T-helper 9 cell (primary cell): ENCODE data around the gene F11R.
"Not testable (repeated sequence)": the region's sequence is repeated elsewhere in the genome, so short reads cannot be mapped to it uniquely, and the experiment has no call there.

Experiments
- DNase-seq: peaks from one replicate; pipeline ENCODE4 v3.0.0-alpha.2; 2020
- total RNA-seq, 2 donors: gene quantifications; one replicate each; lab custom pipeline; 2026; lab: John Stamatoyannopoulos, UW

The F11R gene
- total RNA-seq: 15.2 to 27.7 reads per million in 2 donors

DNA sequence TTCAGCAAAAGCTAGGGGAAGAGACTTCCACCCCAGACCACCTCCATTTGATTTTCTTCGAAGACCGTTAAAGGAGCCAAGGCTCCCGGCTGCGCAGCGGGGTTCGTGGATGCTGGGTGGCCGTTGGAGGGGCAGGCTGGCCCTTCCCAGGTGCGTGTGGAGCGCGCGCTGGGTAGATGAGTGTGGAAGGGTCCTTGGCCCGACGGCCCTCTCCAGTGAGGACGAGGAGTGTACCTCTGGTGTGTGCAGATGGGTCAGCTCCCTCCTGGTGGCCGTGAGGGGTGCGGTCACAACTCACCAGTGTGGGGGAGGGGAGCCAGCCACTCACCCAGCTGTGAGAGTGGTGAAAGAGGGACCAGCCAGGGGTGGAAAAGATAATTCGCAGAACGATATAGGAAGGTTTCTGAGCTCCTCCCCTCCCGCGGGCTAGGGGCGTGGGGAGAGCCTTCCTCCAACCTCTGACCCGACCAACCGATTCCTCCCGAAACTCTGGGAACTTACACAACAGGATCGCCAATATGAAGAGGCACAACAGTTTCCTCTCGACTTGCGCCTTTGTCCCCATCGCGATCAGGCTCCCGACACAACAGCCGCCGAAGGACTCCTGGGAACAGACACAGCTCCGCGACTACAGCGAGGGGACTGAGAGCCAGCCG lies at the start of gene F11R:
Gene F11R, minus strand, starts transcription at position 644 of the 656 bp plus-strand sequence. Its CDS starts 79 bp downstream, at position 565.
- DNase-seq: peak; percentile 32

DNA sequence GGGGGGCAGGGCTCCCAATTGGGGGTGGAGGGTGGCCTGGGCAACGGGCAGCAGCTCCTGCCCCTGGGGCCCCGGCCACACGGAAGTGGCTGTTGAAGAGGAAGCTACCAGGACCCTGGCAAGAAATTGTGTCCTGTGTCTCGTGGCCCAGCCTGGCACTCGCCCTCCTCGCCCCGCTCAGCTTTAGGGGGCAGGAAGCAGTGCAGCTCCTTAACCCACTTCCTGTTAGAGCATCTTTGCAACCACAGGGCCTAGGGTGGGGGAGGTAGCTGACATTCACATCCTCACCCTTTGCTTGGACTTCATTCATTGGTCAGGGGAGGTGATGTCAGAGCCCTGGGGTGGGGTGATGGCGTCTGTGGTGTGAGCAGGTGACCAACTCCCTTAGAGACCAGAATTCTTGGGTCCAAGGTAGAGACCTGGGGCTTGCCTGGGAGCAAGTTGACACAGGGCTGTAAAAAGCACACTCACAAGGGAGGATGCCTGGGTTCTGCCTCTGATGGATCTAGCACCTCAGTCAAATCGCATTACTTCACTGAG lies 48.8 kb upstream of the F11R start, which contains the start of gene ARHGAP30:
Gene ARHGAP30, minus strand, starts transcription at position 161 of the 540 bp plus-strand sequence. CDS start 267 bp downstream, outside the sequence.
- DNase-seq: peak; percentile 64

DNA sequence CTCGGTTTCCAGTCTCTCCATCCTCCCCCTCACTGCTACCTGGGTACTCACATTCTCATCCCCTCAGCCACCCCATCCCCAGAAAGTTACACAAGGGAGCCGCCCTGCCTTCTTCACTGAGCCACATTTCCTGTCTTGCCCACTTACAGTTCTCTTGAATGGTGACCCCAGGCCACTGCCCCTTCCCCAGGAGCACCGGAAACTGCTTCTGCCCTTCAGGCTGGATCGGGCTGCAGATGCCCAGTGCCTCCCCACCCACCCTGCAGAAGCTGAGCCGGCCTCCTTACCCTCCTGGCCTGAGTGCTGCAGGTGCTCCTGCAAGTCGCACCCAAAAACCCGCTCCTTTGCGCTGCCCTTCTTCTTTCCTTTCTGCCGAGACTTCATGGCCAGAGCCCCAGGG lies 48.3 kb upstream of the F11R start:
- no peak for DNase-seq

DNA sequence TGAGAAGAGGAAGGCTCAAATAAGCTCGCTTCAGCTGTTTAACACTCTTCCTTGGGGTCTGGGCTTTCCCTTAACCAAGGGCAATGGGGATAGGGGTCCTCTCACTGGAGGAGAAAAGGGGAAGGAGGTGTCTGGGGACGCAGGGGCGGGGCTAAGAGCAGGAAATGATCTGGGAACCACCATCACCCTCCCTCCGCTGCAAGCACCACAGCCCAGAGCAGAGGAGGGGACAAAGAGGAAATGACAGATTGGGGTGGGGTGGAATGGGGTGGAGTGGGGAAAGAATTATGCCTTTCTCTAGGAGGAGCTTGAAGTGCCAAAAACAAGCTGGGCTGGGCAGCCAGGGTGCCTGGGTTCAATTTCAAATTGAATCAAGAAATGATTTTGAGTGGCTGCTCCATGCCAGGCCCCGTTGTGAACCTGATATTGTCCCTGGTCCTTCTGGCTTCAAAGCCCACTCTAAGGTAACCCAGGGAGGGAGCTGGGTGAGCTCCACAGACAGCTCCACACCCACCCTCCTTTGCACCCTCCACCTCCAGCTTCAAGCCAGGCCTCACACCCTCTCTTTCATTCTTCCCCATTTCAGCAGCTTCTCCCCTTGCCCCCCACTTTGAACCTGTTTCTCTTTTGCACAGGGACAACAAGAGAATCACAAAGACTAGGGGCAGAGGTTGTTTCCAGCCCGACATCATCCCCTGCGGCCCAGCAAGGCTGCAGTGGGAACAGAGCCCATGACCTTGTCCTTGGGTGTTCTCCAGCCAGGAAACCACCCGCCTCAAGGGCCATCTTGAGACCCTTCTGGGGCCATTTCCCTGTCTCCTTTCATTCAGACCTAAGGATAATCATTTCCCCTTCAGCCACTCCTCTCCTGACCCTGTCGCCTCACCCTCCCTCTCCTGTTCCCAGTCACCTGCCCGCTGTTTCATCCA lies 47.6 kb upstream of the F11R start:
- peak; percentile 73 for DNase-seq

DNA sequence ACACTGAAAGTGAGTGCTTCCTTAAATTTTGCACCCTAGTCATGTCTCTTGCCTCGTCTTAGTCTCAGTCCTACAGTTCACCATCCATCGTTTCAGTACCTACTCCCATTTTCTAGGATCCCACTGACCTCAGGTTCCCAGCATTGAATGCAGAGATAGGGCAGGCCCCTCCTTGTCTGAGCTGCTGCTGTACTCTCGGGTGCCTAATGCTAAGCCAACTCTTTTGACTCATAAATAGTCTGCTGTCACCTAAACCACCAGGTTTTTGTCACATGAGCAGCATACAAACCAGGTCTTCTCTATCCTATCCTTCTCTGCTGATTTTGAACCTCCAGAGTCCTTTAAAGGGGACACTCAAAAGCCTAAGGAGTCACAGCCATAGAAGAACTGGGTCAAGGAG lies 45.7 kb upstream of the F11R start:
- DNase-seq: no peak

DNA sequence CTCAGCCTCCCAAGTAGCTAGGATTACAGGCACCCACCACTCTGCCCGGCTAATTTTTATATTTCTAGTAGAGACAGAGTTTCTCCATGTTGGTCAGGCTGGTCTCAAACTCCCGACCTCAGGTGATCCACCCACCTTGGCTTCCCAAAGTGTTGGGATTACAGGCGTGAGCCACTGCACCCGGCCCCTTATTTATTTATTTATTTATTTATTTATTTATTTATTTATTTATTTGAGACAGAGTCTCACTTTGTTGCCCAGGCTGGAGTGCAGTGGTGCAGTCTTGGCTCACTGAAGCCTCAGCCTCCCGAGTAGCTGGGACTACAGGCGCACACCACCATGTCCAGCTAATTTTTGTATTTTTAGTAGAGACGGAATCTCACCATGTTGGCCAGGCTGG lies 44.7 kb upstream of the F11R start:
- not testable (repeated sequence) for DNase-seq

DNA sequence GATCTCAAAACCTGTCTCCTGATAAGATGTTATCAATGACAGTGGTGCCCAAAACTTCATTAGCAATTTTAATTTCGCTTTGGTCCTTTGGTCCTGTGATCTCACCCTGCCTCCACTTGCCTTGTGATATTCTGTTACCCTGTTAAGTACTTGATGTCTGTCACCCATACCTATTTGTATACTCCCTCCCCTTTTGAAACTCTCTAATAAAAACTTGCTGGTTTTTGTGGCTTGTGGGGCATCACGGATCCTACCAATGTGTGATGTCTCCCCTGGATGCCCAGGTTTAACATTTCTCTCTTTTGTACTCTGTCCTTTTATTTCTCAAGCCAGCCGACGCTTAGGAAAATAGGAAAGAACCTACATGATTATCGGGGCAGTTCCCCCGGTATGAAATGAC lies 43.0 kb upstream of the F11R start:
- DNase-seq: not testable (repeated sequence)

DNA sequence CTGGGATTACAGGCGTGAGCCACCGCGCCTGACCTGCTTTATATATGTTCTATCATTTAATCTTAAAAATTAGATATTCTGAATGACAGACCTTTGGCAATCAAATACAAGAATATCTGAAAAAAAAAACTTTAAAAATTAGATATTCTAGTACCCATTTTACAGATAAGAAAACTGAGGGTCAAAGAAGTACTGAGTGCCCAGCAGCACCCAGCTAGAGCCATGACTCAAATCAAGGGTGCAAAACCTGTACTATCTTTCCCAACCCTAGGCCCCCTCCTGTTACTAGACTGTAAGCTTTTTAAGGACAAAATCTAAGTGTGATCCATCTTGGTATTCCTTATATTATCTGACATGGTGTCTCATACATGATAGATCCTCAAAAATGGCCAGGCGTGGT lies 40.5 kb upstream of the F11R start:
- DNase-seq: no peak

DNA sequence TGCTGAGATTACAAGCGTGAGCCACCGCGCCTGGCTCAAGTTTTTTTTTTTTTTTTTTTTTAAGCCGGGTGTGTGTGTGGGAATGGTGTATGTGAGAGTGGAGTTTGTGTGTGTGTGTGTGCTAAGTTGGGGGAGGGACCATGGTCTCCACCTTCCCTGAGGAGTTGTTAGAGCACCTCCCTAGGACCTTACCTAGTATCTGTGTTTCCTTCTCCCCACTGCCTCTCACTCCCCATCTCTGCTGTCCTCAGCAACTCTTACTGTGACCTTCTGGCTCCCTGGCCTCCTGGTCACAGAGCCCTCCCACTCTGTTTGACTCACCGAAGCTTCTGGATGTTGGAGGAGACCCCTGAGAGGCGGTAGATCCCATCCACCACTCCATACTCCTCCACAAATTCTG lies 38.3 kb upstream of the F11R start:
- no peak for DNase-seq

DNA sequence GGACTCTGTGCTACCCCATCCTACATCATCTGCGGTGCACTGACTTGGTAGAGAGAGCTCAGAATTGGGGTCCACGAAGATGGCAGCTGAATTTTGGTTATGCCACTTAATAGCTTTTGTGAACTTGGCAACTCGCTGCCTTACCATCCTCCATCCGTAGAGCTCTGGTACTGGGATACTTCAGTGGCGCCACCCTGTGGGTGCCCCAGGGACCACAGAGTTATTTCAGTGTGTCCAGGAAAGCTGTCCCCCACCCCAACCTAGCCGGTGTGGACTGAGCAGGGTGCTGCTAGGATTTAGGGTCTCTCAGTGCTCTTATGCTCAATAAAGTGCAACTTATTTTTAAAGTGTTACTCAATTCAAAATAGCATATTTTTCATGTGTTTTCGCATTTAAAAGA lies 33.9 kb upstream of the F11R start:
- DNase-seq: no peak

DNA sequence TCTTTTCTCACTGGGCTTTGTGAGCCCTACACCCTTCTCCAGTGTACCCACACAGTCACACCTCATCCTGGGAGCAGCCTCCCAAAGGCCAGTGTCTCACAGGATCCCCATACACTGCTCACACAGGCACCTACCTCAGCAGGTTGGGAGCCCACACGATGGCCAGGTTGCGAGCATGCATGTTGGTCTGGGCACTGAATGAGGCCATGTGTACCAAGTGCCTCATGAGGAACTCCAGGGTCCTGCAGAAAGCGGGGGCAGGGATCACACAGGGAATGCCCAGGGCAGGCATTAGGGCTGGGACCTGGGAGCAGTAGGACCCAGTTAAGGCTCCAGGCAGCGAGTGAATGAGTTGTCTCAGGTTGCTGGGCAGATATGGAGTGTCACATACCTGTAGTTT lies 33.3 kb upstream of the F11R start:
- no peak for DNase-seq

DNA sequence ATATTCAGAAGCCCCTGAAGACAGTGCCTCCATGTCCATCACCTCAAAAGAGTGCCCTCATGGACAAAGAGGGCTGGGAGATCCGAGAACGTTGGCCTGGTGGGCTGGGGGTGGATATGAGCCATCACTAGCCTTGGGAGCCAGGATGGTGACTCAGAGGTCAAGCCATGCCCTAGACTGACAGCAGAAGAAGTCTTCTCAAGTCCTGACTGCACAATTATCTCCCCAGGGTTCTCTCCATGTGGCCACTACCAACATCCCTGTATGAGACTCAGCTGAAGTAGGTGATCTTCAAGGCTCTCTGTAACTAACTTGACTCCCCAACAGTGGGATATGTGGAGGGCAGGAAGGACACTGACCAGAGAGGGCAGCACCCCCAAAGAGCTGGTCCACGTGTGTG lies 31.9 kb upstream of the F11R start:
- no peak for DNase-seq

DNA sequence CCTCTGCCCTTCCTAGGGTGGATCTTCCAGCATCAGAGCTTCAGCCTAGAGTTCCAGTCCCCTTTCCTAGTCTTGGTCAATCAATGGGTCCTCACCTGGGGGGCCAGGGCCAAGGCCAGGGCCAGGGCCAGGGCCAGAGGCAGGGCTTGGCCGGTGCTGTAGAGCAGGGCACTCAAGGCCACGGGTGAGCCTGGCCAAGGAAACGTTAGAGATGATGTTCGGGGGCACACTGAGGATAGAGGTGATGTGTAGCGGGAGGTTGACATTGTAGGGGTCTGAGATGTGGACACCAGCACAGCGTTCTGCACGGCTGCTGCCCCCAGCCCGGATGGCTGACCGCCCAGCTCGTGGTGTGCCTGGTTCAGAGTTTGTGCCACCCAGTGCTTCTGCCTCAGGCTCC lies 30.3 kb upstream of the F11R start:
- no peak for DNase-seq

DNA sequence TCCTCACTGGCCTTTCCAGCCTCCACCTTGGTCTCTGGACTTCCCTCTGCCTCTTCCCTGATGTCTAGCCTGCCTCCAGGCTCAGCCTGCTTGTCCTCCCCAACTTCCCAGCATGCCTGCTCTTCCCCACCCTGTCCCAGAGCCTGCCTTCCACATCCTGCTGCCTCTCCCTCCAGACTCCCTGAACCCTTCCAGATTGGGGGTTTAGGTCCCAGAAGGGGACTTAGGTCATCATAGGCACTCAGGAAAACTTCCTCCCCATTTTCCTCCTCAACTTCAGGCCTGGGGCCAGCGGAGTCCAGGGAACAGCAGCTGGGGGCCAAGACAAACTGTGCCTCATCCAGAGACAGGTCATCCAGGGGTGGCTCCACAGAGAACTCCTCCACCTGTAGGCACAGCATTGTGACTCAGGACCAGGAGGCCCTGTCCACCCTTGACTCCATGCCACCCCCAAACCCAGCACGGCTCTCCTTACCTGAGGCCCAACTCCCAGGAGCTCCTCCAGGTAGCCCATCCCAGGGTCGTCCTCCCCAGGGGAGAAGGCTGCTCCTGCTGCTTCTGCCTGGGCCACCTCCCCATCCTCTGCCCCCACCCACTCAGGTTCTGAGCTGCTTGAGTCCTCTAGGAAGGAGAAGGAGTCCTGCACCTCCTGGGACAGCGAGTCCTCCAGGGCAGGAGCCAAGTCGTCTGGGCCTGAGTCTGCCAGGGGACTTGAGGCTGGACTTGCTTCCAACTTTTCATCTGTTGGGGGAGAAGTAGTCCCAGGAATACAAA lies 28.2 kb upstream of the F11R start:
- DNase-seq: no peak

DNA sequence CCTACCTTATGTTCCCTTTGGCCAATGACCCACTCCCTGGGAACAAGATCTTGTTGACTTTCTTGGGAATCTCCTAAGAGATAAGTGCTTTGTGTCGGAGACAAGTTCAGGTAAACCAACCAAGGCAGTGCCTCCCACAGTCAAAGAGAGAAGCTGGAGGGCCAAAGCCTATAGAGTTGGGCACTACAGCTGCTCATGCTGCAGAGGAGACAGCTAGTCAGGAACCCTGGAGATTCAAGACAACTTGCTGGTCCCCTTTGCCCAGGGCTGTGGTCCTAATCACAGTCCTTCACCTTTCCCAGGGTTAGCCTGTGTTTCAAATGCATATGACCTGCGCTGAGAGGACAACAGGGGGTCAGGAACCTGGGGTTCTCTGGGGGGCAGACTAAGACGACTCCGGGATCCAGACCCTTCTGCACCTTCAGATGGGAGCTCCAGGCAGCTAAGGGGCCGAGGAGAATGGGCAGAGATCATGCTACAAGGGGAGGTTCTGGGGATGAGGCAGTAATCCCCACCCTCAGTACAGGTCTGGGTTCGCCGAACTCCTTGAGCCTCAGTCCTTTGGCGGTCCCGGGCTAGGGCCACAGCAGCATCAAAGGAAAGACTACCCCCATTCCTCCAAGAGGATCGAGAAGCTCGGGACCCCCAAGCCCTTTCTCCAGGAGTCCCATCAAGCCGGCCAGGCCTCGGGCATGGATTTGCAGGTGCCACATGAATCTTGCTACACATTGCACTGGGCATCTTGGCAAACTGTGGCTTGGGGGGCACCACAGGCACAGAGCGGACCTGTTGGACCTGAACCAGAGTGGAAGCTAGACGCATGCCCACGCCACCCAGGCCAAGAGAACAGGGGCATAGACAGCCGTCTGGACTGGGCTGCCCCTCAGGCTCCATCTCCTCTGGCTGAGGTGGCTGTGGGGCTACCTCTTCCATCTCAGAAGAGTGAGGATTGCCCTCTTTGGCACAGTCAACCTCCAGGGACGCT lies 26.8 kb upstream of the F11R start:
- no peak for DNase-seq

DNA sequence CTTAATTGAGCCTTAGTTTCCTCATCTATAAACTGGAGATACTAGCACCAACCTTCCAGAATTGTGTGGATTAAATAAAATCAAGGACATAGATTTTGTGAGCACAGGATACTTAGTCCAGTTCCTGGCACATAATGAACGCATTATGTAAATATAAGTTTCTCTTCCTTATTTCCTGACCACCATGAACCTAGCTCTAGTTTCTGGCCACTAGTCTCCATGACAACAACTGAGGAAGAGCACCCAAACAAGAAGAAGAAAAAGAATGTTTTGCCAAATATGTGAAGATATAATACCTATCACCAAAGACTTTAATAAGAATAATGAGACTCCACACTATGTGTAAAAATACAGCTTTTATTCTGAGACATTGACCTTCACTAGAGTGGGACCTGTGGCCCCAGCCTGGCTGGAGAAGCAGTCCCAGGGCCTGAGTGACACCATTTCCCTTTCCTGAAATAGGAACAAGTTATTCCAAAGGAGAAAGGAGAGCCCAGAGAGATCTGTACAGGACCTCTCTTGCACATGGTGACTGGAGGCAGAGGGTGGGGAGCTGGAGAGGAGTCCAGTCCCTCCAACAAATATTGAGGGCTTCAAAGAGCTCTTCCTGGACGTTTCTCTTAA lies 25.8 kb upstream of the F11R start:
- no peak for DNase-seq

DNA sequence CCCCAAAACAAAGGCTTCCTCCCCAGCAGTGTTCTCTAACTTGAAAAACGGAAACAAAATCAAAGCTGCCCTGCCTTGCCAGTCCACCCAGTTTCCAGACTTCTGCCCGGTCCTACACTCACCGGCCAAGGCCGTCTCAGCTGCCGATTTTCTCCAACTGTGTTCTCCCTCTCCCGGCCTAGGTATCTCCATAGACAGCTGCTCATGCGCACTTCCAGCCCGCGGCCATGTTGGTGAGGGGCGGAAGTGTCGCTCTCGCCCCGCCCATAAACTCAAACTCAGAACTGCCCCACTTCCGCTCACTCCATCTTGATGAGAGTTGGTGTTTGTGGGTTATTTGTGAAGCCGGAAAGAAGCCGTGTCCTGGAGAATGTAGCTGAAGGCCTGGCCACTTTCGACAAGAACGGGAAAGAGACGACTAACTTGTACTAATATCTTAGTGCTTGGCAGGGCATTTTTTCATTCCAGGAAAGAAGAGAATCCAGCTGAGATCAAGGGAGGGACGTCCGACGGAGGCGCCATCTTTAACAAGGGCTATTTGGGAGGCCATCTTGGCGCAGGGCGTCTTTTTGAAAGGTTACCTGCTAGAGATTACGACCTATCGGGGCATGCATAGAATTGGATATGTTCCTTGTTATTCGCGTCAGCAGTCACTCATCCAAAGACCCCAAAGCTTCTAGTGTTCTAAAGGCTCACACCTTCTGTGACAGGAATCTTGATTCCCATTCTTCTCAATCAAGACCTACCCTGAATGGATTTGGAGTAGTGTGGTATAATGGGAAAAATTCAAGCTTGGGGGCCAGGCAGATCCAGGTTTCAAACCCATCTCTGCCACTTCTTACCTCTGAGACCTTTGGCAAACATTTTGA lies 25.0 kb upstream of the F11R start, which contains the start of gene USF1:
Gene USF1, minus strand, starts transcription at position 242 of the 869 bp plus-strand sequence. CDS start 2,702 bp downstream, outside the sequence.
- peak; percentile 84 for DNase-seq

DNA sequence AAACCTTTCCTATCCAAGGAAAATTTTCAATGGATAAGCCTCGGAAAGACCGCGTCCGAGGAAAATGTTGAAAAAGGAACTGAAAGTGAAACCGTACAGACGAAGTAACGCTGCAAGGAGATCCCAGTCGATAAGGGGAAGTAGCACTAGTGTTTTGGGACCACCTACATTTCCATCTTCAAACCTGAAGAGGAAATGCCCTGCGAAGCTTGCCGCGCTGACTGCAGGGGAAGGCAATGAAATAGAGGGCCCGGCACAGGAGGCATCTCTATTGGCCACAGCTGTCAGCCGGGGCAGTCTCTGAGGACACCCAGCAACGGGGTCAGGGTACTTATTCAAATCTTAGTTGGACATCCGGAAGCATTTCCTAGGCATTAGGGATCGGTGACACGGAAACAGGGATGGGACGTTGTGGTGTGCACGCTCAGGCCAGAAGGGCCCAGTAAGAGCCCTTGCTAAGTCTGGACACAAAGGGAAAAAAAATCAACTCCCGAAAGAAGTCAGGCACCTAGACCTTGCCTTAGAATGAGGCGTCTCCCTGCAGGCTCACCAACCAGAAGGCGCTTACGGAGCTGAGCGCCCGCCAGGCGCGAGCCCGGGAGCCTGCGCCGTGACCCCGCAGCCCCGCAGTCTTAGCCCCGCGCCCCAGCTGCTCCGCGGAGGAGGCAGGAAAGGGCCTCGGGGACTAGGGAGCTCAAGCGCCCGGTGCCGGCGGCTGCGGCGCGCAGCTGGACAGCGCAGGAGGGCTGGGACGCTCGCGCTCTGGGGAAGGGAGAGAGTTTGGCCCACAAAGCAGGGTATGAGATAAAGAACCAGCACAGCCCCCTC lies 24.2 kb upstream of the F11R start:
- DNase-seq: peak; percentile 37

DNA sequence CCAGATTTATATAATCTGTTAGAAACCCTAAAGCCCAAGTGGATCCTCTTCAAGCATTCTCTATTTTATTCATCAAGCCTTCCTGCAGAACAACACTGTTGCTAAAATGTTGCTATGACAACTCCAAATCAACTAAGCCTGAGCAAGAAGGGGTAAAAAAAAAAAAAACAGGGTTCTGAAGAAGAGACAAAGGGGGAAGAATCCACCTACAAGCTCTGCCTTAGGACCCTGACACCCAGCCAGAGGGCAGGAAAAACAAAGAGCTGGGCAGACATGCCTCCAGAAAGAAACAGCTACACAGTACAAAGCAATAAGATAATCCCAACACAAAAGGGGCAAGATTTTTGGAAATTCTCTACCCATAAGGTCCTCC lies 23.6 kb upstream of the F11R start:
- DNase-seq: no peak
